ENCODE measurements around the gene RNF208. TPM values are rescaled to one million over a fixed set of nuclear protein-coding genes. Genes with fewer than 3 reads are reported as not detected.

Gene RNF208
- total RNA-seq, 1 experiment from 2014 or later, result 38.0 TPM

GRCh38 chr9:137193771-137194170, 28.3 kb downstream of the RNF208 start:
- intact Hi-C loops (cut with micrococcal nuclease; ENCODE audit: unreplicated experiment), result no loop called here
- TF ChIP-seq CTCF (conservative IDR thresholded peaks at IDR 0.05), result no peak
- TF ChIP-seq EZH2 (IDR thresholded peaks at IDR 0.05; ENCODE audit: low read depth), result no peak
- H3K4me2 ChIP-seq, result no peak overlapping the region
- H3K36me3 ChIP-seq (ENCODE audit: low read depth), result no peaks in the 10 kb centered on the region
- POLR2A ChIA-PET (ENCODE audit: unreplicated experiment), result no interaction called here
- H3K4me1 ChIP-seq (replicated peaks; ENCODE audit: insufficient read depth), result peaks cover 64% of the 10 kb centered on the region
- no peak for DNase-seq
- no peak overlapping the region for H3K4me3 ChIP-seq
- no peak overlapping the region for H2AFZ ChIP-seq
- peaks cover 57% of the 10 kb centered on the region for H3K79me2 ChIP-seq (ENCODE audit: low read depth)
- peaks cover 69% of the 10 kb centered on the region for H4K20me1 ChIP-seq (ENCODE audit: insufficient read depth)
- H3K9me3 ChIP-seq (ENCODE audit: insufficient read depth, low read depth), result no peaks in the 10 kb centered on the region
- no peaks in the 10 kb centered on the region for H3K9me2 ChIP-seq (ENCODE audit: insufficient read depth)
- no peaks in the 10 kb centered on the region for H3K27me3 ChIP-seq (ENCODE audit: insufficient read depth, low read depth)
- H3K27ac ChIP-seq, result no peak overlapping the region
- CTCF ChIA-PET, result no interaction called here
- peaks cover 42% of the 10 kb centered on the region for H3F3A ChIP-seq (ENCODE audit: insufficient read depth, low read depth)
- no TSS peak for BruUV-seq (replicated peaks)

- Histone ChIP-seq H3K9me3 (ENCODE audit: insufficient read depth, low read depth) (no peaks in the 10 kb centered on the region), H3K27ac (no peak overlapping the region), H3K9me2 (ENCODE audit: insufficient read depth) (no peaks in the 10 kb centered on the region), H3F3A (ENCODE audit: insufficient read depth, low read depth) (peaks cover 38% of the 10 kb centered on the region), H3K4me2 (no peak overlapping the region), H3K4me3 (no peak overlapping the region), H3K79me2 (ENCODE audit: low read depth) (peaks cover 55% of the 10 kb centered on the region), H3K36me3 (ENCODE audit: low read depth) (no peaks in the 10 kb centered on the region), H4K20me1 (ENCODE audit: insufficient read depth) (peaks cover 63% of the 10 kb centered on the region), H3K4me1 (replicated peaks; ENCODE audit: insufficient read depth) (peaks cover 56% of the 10 kb centered on the region), H3K27me3 (ENCODE audit: insufficient read depth, low read depth) (no peaks in the 10 kb centered on the region), H2AFZ (no peak overlapping the region)
- DNase-seq, result no peak
- TF ChIP-seq CTCF (conservative IDR thresholded peaks at IDR 0.05) (no peak), EZH2 (IDR thresholded peaks at IDR 0.05; ENCODE audit: low read depth) (no peak)
- CTCF ChIA-PET, result interaction anchor here (0.5 kb wide), 1 partner anchor 107 kb away, joined by 3 read pairs; no protein-coding TSS in a partner anchor
- BruUV-seq (replicated peaks), result no TSS peak
- intact Hi-C loops (cut with micrococcal nuclease; ENCODE audit: unreplicated experiment), result no loop called here
- POLR2A ChIA-PET (ENCODE audit: unreplicated experiment), result interaction anchor here (0.7 kb wide), 1 partner anchor 119 kb away, joined by 3 read pairs; no protein-coding TSS in a partner anchor
Measured at GRCh38 chr9:137192859-137193258, 29.2 kb downstream of the RNF208 start.

- H3K27ac ChIP-seq, result no peak overlapping the region
- CTCF ChIA-PET, result interaction anchor here (0.5 kb wide), 1 partner anchor 106 kb away, joined by 3 read pairs; no protein-coding TSS in a partner anchor
- no peak for DNase-seq
- H3K36me3 ChIP-seq (ENCODE audit: low read depth), result no peaks in the 10 kb centered on the region
- peaks cover 55% of the 10 kb centered on the region for H3K4me1 ChIP-seq (replicated peaks; ENCODE audit: insufficient read depth)
- no peak overlapping the region for H2AFZ ChIP-seq
- no peaks in the 10 kb centered on the region for H3K27me3 ChIP-seq (ENCODE audit: insufficient read depth, low read depth)
- BruUV-seq (replicated peaks), result no TSS peak
- H3K9me3 ChIP-seq (ENCODE audit: insufficient read depth, low read depth), result no peaks in the 10 kb centered on the region
- H3K4me2 ChIP-seq, result no peak overlapping the region
- no peak overlapping the region for H3K4me3 ChIP-seq
- H3K9me2 ChIP-seq (ENCODE audit: insufficient read depth), result no peaks in the 10 kb centered on the region
- H3K79me2 ChIP-seq (ENCODE audit: low read depth), result peaks cover 55% of the 10 kb centered on the region
- TF ChIP-seq EZH2 (IDR thresholded peaks at IDR 0.05; ENCODE audit: low read depth) (no peak), CTCF (conservative IDR thresholded peaks at IDR 0.05) (no peak)
- peaks cover 59% of the 10 kb centered on the region for H4K20me1 ChIP-seq (ENCODE audit: insufficient read depth)
- peaks cover 38% of the 10 kb centered on the region for H3F3A ChIP-seq (ENCODE audit: insufficient read depth, low read depth)
- intact Hi-C loops (cut with micrococcal nuclease; ENCODE audit: unreplicated experiment), result no loop called here
- POLR2A ChIA-PET (ENCODE audit: unreplicated experiment), result interaction anchor here (0.7 kb wide), 1 partner anchor 120 kb away, joined by 3 read pairs; no protein-coding TSS in a partner anchor
Measured at GRCh38 chr9:137192448-137192780, 29.6 kb downstream of the RNF208 start.
